K562 treated with DMSO at 1 percent for 12 hours (cell line): ENCODE measurements around the gene SOX5. TPM values are rescaled to one million over a fixed set of nuclear protein-coding genes. Genes with fewer than 3 reads are reported as not detected.

Experiments used
- total RNA-seq: library from RNA; unstranded; fragments of 300-600 nt; gene quantifications from 2 replicates; pipeline ENCODE4 v1.2.3, GENCODE V29; 2022; ENCODE audit not compliant: insufficient read depth

Gene SOX5
- 0.42 and 0.58 TPM in 2 replicates for total RNA-seq

GRCh38 chr12:23949348-23950209 lies at the start of gene SOX5:
TSS of gene SOX5 (minus strand) at chr12:23949670. CDS start at chr12:23949601, 69 bp downstream.

